HCT116 (cell line): Measurements from ENCODE around the gene TRAPPC12.

Experiments used
- CEBPB ChIP-seq: IDR thresholded peaks from 2 replicates; pipeline ENCODE4 v1.6.1; 2012; ENCODE audit warnings: low read depth
- CTCF ChIP-seq, 3 experiments: fragments of 200-600 bp in 1 of 3; sonication (generic) in 1 of 3; IDR thresholded peaks in 2 of 3; conservative IDR thresholded peaks in 1 of 3; 2 replicates each; pipeline ENCODE4 v1.5.1; 2012 to 2017; ENCODE audit warnings: low read depth in 2 of 3, low read length in 2 of 3, antibody characterized with exemption in 1 of 3, borderline replicate concordance in 1 of 3, control low read depth in 1 of 3, mild to moderate bottlenecking in 1 of 3, mixed read lengths in 1 of 3, mixed run types in 1 of 3, moderate library complexity in 1 of 3; ENCODE audit not compliant: insufficient read depth in 1 of 3
- EZH2phosphoT487 ChIP-seq: fragments of 200-600 bp; IDR thresholded peaks from 2 replicates; pipeline ENCODE4 v1.6.1; 2018; ENCODE audit warnings: antibody characterized with exemption, borderline replicate concordance
- JUND ChIP-seq: IDR thresholded peaks from 2 replicates; pipeline ENCODE4 v1.6.1; 2012
- MAX ChIP-seq: IDR thresholded peaks from 2 replicates; pipeline ENCODE4 v1.6.1; 2012
- POLR2A ChIP-seq: IDR thresholded peaks from 2 replicates; pipeline ENCODE4 v1.7.0; 2011; ENCODE audit warnings: borderline replicate concordance; ENCODE audit not compliant: insufficient read depth, insufficient read length; ENCODE audit errors: extremely low read depth
- SP1 ChIP-seq: IDR thresholded peaks from 2 replicates; pipeline ENCODE4 v1.6.1; 2012; ENCODE audit warnings: low read depth
- ZFX ChIP-seq: fragments of 450-650 bp; IDR thresholded peaks from 2 replicates; pipeline ENCODE4 v1.6.1; 2017
- TF ChIP-seq, protein P1 (sequence below): IDR thresholded peaks from 2 replicates; pipeline ENCODE4 v1.6.1; 2012; ENCODE audit warnings: low read depth
- TF ChIP-seq, protein P2 (sequence below): IDR thresholded peaks from 2 replicates; pipeline ENCODE4 v1.6.1; 2012

GRCh38 chr2:3463186-3463835 lies 83.8 kb downstream of the TRAPPC12 start:
- TF ChIP-seq ZFX, result no peak
- TF ChIP-seq, protein P1, sequence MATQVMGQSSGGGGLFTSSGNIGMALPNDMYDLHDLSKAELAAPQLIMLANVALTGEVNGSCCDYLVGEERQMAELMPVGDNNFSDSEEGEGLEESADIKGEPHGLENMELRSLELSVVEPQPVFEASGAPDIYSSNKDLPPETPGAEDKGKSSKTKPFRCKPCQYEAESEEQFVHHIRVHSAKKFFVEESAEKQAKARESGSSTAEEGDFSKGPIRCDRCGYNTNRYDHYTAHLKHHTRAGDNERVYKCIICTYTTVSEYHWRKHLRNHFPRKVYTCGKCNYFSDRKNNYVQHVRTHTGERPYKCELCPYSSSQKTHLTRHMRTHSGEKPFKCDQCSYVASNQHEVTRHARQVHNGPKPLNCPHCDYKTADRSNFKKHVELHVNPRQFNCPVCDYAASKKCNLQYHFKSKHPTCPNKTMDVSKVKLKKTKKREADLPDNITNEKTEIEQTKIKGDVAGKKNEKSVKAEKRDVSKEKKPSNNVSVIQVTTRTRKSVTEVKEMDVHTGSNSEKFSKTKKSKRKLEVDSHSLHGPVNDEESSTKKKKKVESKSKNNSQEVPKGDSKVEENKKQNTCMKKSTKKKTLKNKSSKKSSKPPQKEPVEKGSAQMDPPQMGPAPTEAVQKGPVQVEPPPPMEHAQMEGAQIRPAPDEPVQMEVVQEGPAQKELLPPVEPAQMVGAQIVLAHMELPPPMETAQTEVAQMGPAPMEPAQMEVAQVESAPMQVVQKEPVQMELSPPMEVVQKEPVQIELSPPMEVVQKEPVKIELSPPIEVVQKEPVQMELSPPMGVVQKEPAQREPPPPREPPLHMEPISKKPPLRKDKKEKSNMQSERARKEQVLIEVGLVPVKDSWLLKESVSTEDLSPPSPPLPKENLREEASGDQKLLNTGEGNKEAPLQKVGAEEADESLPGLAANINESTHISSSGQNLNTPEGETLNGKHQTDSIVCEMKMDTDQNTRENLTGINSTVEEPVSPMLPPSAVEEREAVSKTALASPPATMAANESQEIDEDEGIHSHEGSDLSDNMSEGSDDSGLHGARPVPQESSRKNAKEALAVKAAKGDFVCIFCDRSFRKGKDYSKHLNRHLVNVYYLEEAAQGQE, result no peak
- no peak for TF ChIP-seq CTCF (IDR thresholded peaks at IDR 0.05 in 2 of 3, conservative IDR thresholded peaks at IDR 0.05 in 1 of 3; ENCODE audit: borderline replicate concordance in 1 of 3, insufficient read depth in 1 of 3, low read depth in 2 of 3, low read length in 2 of 3)
- TF ChIP-seq POLR2A, result no peak
- no peak for TF ChIP-seq JUND
- TF ChIP-seq, protein P2, sequence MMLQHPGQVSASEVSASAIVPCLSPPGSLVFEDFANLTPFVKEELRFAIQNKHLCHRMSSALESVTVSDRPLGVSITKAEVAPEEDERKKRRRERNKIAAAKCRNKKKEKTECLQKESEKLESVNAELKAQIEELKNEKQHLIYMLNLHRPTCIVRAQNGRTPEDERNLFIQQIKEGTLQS, result no peak
- TF ChIP-seq SP1, result no peak
- no peak for TF ChIP-seq CEBPB
- TF ChIP-seq EZH2phosphoT487, result no peak
- no peak for TF ChIP-seq MAX
